Endothelial cell of umbilical vein (primary cell): ENCODE measurements around the gene ITPRIP. TPM values are rescaled to one million over a fixed set of nuclear protein-coding genes. Genes with fewer than 3 reads are reported as not detected.

Source experiments
- BruUV-seq: library from RNA; stranded (reverse); fragments of 400-500 nt; replicated peaks from 2 replicates; lab custom pipeline; 2021; lab: Mats Ljungman, UMichigan
- CTCF ChIA-PET: fragments of 300-600, 350-600 bp; sonication (Branson Sonifier 250); formaldehyde crosslinking; loops from one replicate; lab custom pipeline; 2021; ENCODE audit warnings: antibody characterized with exemption, inconsistent platforms; lab: Charles Lee
- POLR2A ChIA-PET: fragments of 300-600, 350-600 bp; sonication (Branson Sonifier 250); formaldehyde crosslinking; loops from one replicate; lab custom pipeline; 2021; ENCODE audit warnings: antibody characterized with exemption, inconsistent platforms; lab: Charles Lee
- DNase-seq: peaks from one replicate; pipeline ENCODE4 v3.0.0-alpha.2; 2011; ENCODE audit warnings: low read depth, low spot score
- FAIRE-seq: peaks from 2 replicates; lab custom pipeline; 2011; peaks lifted over from hg19 to GRCh38; lab: Jason Lieb, UNC
- H2AFZ ChIP-seq: 2 replicates; pipeline ENCODE4 v1.6.0; 2012; ENCODE audit warnings: low read depth, low read length, control low read depth, inconsistent platforms
- H3K27ac ChIP-seq: 2 replicates; pipeline ENCODE4 v1.5.1; 2011; ENCODE audit warnings: low read depth, mild to moderate bottlenecking, control low read depth, low read length, moderate library complexity; ENCODE audit not compliant: insufficient read depth
- H3K27me3 ChIP-seq, 2 experiments: 2 replicates each; pipeline versions ENCODE4 v1.6.0 to v1.6.1; 2011; ENCODE audit warnings: low read length in 2 of 2, mixed read lengths in 1 of 2; ENCODE audit not compliant: control insufficient read depth in 2 of 2, insufficient read depth in 2 of 2
- H3K36me3 ChIP-seq, 2 experiments: 2 replicates in 1 of 2; 3 replicates in 1 of 2; pipeline ENCODE4 v1.5.1; 2011; ENCODE audit warnings: low read length in 2 of 2, mild to moderate bottlenecking in 1 of 2, moderate library complexity in 1 of 2; ENCODE audit not compliant: control insufficient read depth in 2 of 2, insufficient read depth in 2 of 2; ENCODE audit errors: extremely low read depth in 1 of 2
- H3K4me1 ChIP-seq: 3 replicates; pipeline ENCODE4 v1.5.1; 2011; ENCODE audit warnings: mild to moderate bottlenecking, low read length; ENCODE audit not compliant: control insufficient read depth, insufficient read depth; ENCODE audit errors: extremely low read depth
- H3K4me2 ChIP-seq: 2 replicates; pipeline ENCODE4 v1.6.1; 2011; ENCODE audit warnings: low read length, control low read depth, mixed read lengths; ENCODE audit not compliant: insufficient read depth
- H3K4me3 ChIP-seq, 3 experiments: fragments of 200-600 bp in 1 of 3; sonication (generic), shearing (Covaris generic) in 1 of 3; replicated peaks in 1 of 3; 2 replicates each; pipeline ENCODE4 v1.5.1; 2011 to 2016; ENCODE audit warnings: control low read depth in 3 of 3, low read length in 3 of 3, mild to moderate bottlenecking in 2 of 3, inconsistent platforms in 1 of 3, low read depth in 1 of 3, moderate library complexity in 1 of 3; ENCODE audit not compliant: insufficient read depth in 1 of 3
- H3K79me2 ChIP-seq: 2 replicates; pipeline ENCODE4 v1.6.0; 2012; ENCODE audit warnings: low read length, inconsistent platforms; ENCODE audit not compliant: control insufficient read depth, insufficient read depth
- H3K9ac ChIP-seq: replicated peaks from 2 replicates; pipeline ENCODE3; 2011; ENCODE audit warnings: low read length, control low read depth; ENCODE audit not compliant: insufficient read depth; ENCODE audit errors: extremely low read depth
- H3K9me1 ChIP-seq: replicated peaks from 3 replicates; pipeline ENCODE4 v1.6.0; 2011; ENCODE audit warnings: mild to moderate bottlenecking, low read length; ENCODE audit not compliant: control insufficient read depth, insufficient read depth; ENCODE audit errors: extremely low read depth
- H3K9me3 ChIP-seq: replicated peaks from 2 replicates; pipeline ENCODE4 v1.5.1; 2012; ENCODE audit warnings: low read length, inconsistent platforms; ENCODE audit not compliant: control insufficient read depth, insufficient read depth
- H4K20me1 ChIP-seq: replicated peaks from 2 replicates; pipeline ENCODE3; 2011; ENCODE audit warnings: mild to moderate bottlenecking, low read length; ENCODE audit not compliant: control insufficient read depth, insufficient read depth; ENCODE audit errors: extremely low read depth
- EZH2 ChIP-seq: IDR thresholded peaks from 2 replicates; pipeline ENCODE4 v1.6.1; 2012; ENCODE audit warnings: borderline replicate concordance, low read depth, mild to moderate bottlenecking, moderate library complexity, low read length, inconsistent platforms; ENCODE audit not compliant: severe bottlenecking
- FOS ChIP-seq: IDR thresholded peaks from 2 replicates; pipeline ENCODE4 v1.6.1; 2011; ENCODE audit warnings: mild to moderate bottlenecking, low read length, moderate library complexity, borderline replicate concordance; ENCODE audit not compliant: insufficient read depth
- GATA2 ChIP-seq: IDR thresholded peaks from 2 replicates; pipeline ENCODE4 v1.7.0; 2011; ENCODE audit warnings: low read depth, mild to moderate bottlenecking, moderate library complexity, mixed read lengths, low read length; ENCODE audit not compliant: insufficient read length, insufficient read depth
- JUN ChIP-seq: IDR thresholded peaks from 2 replicates; pipeline ENCODE4 v1.6.1; 2011; ENCODE audit warnings: borderline replicate concordance, low read depth; ENCODE audit not compliant: insufficient read length, insufficient read depth
- MAX ChIP-seq: IDR thresholded peaks from 2 replicates; pipeline ENCODE4 v1.6.1; 2011; ENCODE audit not compliant: insufficient read depth, insufficient read length
- MYC ChIP-seq: IDR thresholded peaks from one replicate; pipeline ENCODE4 v1.6.1; 2011; ENCODE audit warnings: mild to moderate bottlenecking, low read depth, low read length
- POLR2A ChIP-seq: IDR thresholded peaks from 2 replicates; pipeline ENCODE4 v1.6.1; 2012; ENCODE audit warnings: low read depth, mild to moderate bottlenecking, control low read depth, low read length
- POLR2AphosphoS5 ChIP-seq: IDR thresholded peaks from 2 replicates; pipeline ENCODE4 v1.6.1; 2012; ENCODE audit warnings: low read depth, mild to moderate bottlenecking, control low read depth, low read length, moderate library complexity; ENCODE audit not compliant: insufficient read depth
- dilution Hi-C: fragments of 300-500 bp; cut with MboI; formaldehyde crosslinking; loops from one replicate; pipeline ENCODE4 v1.15.0; 2019; ENCODE audit warnings: low sequenced_read_pairs; ENCODE audit not compliant: extremely low pct_ligation_motif_present
- intact Hi-C: fragments of 100-400 bp; cut with micrococcal nuclease; formaldehyde crosslinking; loops from one replicate; pipeline ENCODE4 v1.10.0; 2022
- polyA plus RNA-seq, 4 experiments: library from polyadenylated mRNA; depleted of rRNA in 3 of 4; stranded (reverse) in 3 of 4; unstranded in 1 of 4; fragments of >200 nt; gene quantifications; 2 replicates each; pipeline versions ENCODE4 v1.2.1 to v1.2.3, GENCODE V29; 2011 to 2012; ENCODE audit warnings: missing spikeins in 1 of 4
- total RNA-seq: library from RNA; stranded (reverse); gene quantifications from 2 replicates; pipeline ENCODE4 v1.2.3, GENCODE V29; 2021
- TF ChIP-seq, protein P1 (sequence below), 2 donors: IDR thresholded peaks; 1 replicate in 1 of 2; 2 replicates in 1 of 2; pipeline ENCODE4 v1.5.1; 2011; ENCODE audit warnings: low read length in 2 of 2, mild to moderate bottlenecking in 2 of 2, moderate library complexity in 2 of 2, control low read depth in 1 of 2, inconsistent platforms in 1 of 2, low read depth in 1 of 2; ENCODE audit not compliant: insufficient read depth in 1 of 2; ENCODE audit errors: extremely low read depth in 1 of 2

The ITPRIP gene
- total and polyA plus RNA-seq, 2 donors (not counting 3 experiments of a cell fraction or from before 2014, with no cell fraction given) = 31.4 to 33.2 TPM

DNA sequence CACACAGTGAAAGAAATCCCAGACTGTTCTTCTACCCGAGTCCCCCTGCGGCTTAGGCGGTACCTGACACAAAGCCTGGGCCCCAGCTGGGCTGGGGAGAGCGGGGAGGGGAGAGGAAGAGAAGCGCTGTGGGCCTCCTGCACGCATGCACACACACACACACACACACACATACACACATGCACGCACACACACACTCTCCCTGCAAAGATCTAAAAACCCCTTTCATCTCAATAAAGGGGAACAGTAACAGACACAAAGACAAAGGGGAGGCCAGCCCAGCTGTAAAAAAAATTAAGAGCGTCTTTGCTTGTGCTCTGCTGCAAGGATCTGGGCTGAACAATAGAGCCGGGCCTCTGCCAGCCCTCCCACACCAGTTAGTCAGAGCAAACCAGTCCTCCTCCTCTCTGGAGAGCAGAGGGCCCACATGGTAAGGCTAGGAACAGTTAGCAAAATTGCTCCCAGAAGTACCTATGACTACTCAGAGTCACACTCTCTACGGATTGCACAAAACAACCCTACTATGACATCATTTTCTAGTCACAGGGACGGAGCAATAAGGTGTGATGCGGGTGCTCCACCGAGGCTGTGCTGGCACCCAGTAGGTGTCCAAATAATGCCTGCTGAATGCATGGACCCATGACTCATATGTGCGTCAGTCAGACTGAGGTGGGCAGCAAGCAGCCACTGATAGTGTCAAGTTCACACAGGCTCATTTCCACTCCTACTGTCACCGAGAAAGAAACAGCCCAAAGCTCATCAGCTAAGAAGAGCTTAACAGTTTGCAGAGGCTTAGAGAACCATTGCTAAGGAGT lies 9.2 kb downstream of the ITPRIP start:
- H3K36me3 ChIP-seq = no peaks in the 10 kb centered on the region
- H3K79me2 ChIP-seq = peaks cover 88% of the 10 kb centered on the region
- no peak overlapping the region for H2AFZ ChIP-seq
- no peaks in the 10 kb centered on the region for H3K27me3 ChIP-seq
- FAIRE-seq = peak; percentile 99
- H3K9me1 ChIP-seq = no peaks in the 10 kb centered on the region
- H3K4me1 ChIP-seq = peaks cover 91% of the 10 kb centered on the region
- H3K4me3 ChIP-seq = peak overlapping the region in 1 of 3 experiments; percentile 1
- no TSS peak for BruUV-seq
- dilution Hi-C loops (no loop called here), intact Hi-C loops (loop anchor here (1.0 to 2.0 kb wide), 2 partner anchors 14 to 24 kb away; no protein-coding TSS in a partner anchor)
- H3K9me3 ChIP-seq = no peaks in the 10 kb centered on the region
- ChIA-PET CTCF (interaction anchor here (0.9 to 3.9 kb wide), 6 partner anchors 8 to 38 kb away, joined by 3 to 33 read pairs (median 3); no protein-coding TSS in a partner anchor), POLR2A (interaction anchor here (0.8 to 1.5 kb wide), 2 partner anchors 9 to 10 kb away, joined by 3 to 10 read pairs; partner anchors contain the start of gene ITPRIP)
- H3K4me2 ChIP-seq = peak overlapping the region; percentile 71
- peak overlapping the region; percentile 89 for H3K9ac ChIP-seq
- no peak for TF ChIP-seq GATA2
- peak; percentile 16 for TF ChIP-seq MYC
- no peak for TF ChIP-seq EZH2
- no peak for TF ChIP-seq POLR2A
- TF ChIP-seq MAX = no peak
- peak; percentile 80 for TF ChIP-seq JUN
- peak; percentile 10 for TF ChIP-seq POLR2AphosphoS5
- TF ChIP-seq, protein P1, sequence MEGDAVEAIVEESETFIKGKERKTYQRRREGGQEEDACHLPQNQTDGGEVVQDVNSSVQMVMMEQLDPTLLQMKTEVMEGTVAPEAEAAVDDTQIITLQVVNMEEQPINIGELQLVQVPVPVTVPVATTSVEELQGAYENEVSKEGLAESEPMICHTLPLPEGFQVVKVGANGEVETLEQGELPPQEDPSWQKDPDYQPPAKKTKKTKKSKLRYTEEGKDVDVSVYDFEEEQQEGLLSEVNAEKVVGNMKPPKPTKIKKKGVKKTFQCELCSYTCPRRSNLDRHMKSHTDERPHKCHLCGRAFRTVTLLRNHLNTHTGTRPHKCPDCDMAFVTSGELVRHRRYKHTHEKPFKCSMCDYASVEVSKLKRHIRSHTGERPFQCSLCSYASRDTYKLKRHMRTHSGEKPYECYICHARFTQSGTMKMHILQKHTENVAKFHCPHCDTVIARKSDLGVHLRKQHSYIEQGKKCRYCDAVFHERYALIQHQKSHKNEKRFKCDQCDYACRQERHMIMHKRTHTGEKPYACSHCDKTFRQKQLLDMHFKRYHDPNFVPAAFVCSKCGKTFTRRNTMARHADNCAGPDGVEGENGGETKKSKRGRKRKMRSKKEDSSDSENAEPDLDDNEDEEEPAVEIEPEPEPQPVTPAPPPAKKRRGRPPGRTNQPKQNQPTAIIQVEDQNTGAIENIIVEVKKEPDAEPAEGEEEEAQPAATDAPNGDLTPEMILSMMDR (IDR thresholded peaks at IDR 0.05; ENCODE audit: extremely low read depth in 1 of 2, insufficient read depth in 1 of 2, low read depth in 1 of 2, low read length in 2 of 2) = no peak
- TF ChIP-seq FOS = peak; percentile 93
- H4K20me1 ChIP-seq = no peaks in the 10 kb centered on the region
- H3K27ac ChIP-seq = peak overlapping the region; percentile 96
- peak; percentile 86 for DNase-seq
